ENCODE measurements around the gene OTOA. TPM values are rescaled to one million over a fixed set of nuclear protein-coding genes. Genes with fewer than 3 reads are reported as not detected.
"Not testable (repeated sequence)": the region's sequence is repeated elsewhere in the genome, so short reads cannot be mapped to it uniquely, and the experiment has no call there.

OTOA gene
- total RNA-seq, 2 experiments from 2014 or later = 0.06 to 0.29 TPM

DNA sequence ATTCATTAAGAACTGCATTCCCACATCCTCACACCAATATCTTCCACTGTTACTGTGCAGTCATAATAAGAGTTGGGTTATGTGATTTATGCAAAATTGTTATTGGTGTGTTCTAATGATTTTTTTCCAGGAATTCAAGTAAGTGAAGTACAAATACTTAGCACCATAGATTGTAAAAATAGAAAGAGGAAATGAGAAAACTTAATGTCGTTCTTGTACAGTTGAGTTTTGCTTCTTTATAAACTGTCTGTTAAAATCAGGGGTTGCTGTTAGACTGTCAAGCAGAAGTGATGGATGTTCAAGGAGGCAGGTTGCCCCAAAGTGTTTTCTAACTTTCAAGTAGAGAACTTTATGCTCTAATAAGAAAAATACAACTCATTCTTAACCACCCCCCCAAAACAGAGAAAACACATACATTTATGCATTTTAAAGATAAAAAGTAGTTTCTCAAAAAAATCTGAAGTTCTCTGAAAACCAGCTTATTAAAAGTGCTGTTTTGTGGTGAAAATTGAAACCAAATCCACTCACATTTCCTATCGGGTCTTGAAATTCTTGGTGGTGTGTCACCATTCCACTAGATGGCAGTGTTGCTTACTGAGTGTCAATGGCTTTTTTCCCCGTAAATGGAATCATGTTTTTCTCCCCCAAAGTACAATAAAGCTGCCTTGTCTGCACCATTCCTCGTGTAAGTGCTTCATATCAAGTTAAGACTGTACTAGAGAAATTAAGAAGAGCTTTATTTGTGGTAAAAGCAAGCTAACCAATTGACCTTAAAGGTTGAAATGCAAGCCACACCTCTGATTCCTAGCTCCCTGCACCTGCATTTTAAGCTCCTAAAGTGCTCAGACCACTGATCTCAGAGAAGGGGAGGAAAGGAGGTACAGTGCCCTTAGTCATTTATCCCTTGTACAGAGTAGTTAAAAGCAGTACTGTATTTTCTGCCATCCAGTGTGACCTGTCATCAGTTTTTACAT lies 6.7 kb upstream of the OTOA start:
- POLR2A ChIA-PET = interaction anchor here (0.6 kb wide), 1 partner anchor 20 kb away, joined by 3 read pairs; no protein-coding TSS in a partner anchor
- CTCF ChIA-PET = interaction anchor here (0.6 to 1.6 kb wide), 16 partner anchors 8 to 145 kb away, joined by 3 to 10 read pairs (median 4); no protein-coding TSS in a partner anchor

DNA sequence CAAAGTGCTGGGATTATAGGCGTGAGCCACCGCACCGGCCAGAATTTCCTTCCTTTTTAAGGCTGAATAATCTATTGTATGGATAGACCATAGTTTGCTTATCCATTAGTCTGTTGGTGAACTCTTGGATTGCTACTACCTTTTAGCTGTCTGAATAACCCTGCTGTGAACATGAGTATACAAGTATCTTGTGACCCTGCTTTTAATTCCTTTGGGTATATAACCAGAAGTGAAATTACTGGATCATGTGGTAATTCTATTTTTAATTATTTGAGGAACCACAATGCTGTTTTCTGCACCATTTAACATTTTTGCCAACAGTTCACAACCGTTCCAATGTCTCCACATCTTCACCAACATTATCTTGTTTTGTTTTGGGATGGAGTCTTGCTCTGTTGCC lies 4.6 kb upstream of the OTOA start:
- ChIA-PET CTCF (interaction anchor here (0.7 kb wide), 1 partner anchor 23 kb away, joined by 3 read pairs; no protein-coding TSS in a partner anchor), POLR2A (no interaction called here)

DNA sequence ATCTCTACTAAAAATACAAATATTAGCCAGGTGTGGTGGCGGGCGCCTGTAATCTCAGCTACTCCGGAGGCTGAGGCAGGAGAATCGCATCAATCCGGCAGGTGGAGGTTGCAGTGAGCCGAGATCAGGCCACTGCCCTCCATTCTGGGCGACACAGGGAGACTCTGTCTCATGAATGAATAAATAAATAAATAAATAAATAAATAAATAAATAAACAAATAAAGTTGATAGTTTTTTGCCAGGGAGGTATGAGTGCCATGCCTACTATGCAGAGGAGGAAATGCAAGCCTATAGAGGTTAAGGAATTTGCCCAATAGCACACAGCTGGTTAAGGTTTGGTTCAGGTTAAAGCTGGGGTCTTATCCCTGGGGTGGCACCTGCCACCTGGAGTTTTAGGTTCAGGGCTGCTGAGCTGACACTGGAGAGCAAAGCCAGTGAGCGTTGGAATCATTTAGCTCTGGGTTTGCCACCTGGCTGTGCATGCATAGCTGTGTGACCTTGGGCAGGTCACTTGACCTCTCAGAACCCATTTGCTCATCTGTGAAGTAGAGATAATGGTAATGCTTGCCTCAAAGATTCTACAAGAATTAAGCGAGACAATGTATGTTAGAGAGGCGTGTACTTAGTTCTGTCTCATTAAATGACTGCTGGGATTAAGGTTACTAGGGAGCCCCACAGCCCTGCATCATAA lies 1.2 kb downstream of the OTOA start:
- POLR2A ChIA-PET = no interaction called here

DNA sequence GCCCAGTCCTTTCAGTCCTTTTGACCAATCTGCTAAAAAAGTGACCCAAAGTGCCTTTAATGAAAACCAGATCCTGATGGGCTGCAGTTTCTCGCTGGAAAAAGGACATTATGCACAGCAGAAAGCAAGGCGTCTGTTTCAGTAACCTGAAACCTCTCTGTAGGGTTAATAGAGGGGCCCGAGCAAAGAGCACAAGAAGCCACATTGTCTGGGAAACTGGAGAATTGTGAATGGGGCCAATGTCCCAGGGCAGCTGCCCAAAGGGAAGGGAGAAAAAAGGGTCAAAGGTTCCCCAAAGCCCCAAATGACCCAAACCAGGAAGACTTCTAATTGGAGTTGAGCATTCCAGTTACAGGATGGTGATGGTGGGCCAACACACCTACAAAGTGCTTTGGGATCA lies 3.0 kb downstream of the OTOA start:
- CTCF ChIA-PET = interaction anchor here (0.6 kb wide), 1 partner anchor 9 kb away, joined by 4 read pairs; no protein-coding TSS in a partner anchor
- POLR2A ChIA-PET = no interaction called here

More for the DNA sequence above, 1.2 kb downstream of the OTOA start:
- CTCF ChIA-PET = interaction anchor here (0.8 kb wide), 1 partner anchor 8 kb away, joined by 4 read pairs; no protein-coding TSS in a partner anchor

DNA sequence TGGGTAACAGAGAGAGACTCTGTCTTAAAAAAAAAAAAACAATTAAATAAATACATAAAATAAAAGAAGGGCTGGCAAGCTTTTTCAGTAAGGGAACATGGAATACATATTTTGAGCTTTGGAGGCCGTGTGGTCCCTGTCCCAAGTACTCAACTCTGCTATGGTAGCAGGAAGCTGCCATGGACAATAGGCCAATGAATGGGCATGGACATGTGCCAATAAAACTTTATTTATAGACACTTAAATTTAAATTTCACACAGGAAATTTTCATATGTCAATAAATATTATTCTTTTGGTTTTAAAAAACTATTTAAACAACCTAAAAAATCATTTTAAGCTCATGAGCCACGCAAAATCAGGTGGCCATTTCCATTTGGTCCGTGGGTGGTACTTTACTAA lies 3.8 kb downstream of the OTOA start:
- POLR2A ChIA-PET = no interaction called here
- CTCF ChIA-PET = interaction anchor here (1.2 kb wide), 1 partner anchor 10 kb away, joined by 6 read pairs; no protein-coding TSS in a partner anchor

DNA sequence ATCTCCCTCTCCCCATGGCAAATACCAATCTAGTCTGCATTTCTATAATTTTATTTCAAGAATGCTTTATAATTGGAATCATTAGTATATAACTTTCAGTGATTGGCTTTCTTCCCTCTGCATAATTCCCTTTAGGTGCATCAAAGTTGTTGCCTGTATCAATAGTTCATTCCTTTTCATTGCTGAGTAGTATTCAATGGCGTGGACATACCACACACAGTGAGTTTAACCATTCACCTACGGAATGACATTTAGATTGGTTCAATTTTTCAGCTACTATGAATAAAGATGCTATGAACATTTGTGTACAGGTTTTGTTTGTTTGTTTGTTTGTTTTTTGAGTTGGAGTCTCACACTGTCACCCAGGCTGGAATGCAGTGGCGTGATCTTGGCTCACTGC lies 9.7 kb downstream of the OTOA start:
- CTCF ChIA-PET = no interaction called here

DNA sequence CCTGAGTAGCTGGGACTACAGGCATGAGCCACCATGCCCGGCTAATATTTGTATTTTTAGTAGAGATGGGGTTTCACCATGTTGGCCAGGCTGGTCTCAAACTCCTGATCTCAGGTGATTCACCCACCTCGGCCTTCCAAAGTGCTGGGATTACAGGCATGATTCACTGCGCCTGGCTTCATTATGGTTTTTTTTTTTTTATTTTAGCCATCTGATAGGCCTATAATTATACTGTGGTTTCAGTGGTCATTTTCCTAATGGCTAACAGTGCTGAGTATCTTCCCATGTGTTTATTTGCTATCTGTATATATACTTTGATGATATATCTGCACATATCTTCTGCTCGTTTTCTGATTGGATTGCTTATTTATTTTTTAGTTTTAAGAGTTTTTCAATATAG lies 10.7 kb downstream of the OTOA start:
- POLR2A ChIA-PET, CTCF ChIA-PET: not testable (repeated sequence)

More for the DNA sequence above, 9.7 kb downstream of the OTOA start:
- POLR2A ChIA-PET = no interaction called here

DNA sequence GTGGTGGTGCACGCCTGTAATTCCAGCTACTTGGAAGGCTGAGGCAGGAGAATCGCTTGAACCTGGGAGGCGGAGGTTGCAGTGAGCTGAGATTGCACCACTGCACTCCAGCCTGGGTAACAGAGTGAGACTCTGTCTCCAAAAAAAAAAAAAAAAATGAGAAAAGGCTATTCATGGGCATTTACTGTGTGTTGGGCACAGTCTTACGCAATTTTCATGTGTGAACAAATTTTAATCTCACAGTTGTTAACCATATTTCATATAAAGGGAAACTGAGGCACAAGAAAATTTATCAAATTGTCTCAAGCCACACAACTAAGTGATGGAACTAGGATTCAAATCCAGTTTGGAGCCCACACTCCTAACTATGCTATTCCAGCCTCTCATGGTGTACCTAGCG lies 16.9 kb downstream of the OTOA start:
- CTCF ChIA-PET, POLR2A ChIA-PET: not testable (repeated sequence)

DNA sequence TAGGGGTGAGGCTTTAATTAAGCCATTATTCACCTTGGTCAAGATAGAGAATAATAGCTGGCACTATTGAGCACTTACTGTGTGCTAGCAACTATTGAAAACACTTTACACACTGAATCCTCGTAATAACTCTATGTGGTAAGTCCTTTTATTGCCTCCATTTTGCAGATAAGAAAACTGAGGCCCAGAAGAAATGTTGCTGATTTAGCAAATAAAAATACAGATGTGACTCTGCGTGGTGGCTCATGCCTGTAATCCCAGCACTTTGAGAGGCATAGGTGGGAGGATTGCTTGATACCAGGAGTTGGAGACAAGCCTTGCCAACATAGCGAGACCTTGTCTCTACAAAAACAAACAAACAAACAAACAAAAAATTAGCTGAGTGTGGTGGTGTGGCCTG lies 19.4 kb downstream of the OTOA start:
- ChIA-PET CTCF (interaction anchor here (0.9 kb wide), 1 partner anchor 55 kb away, joined by 3 read pairs; no protein-coding TSS in a partner anchor), POLR2A (no interaction called here)

DNA sequence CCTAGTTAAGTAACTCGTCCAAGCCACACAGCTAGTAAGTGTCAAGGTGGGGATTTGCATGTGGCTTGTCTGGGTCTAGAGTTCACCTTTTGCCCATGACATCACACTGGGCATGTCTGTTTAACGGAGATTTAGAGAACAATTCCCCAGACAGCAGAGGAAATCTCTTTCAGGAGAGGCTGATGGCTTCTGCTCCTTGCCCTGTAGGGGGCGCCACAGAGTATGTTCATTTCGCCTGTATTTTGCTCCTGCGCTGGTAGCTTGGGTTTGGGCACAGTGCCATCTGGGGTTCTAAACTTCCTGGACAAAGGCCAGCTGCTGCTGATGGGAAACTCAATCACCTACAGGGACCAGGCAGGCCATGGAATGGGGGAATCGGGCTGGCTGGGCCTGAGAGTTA lies 20.4 kb downstream of the OTOA start:
- ChIA-PET CTCF (interaction anchor here (1.1 kb wide), 1 partner anchor 120 kb away, joined by 3 read pairs; no protein-coding TSS in a partner anchor), POLR2A (no interaction called here)

DNA sequence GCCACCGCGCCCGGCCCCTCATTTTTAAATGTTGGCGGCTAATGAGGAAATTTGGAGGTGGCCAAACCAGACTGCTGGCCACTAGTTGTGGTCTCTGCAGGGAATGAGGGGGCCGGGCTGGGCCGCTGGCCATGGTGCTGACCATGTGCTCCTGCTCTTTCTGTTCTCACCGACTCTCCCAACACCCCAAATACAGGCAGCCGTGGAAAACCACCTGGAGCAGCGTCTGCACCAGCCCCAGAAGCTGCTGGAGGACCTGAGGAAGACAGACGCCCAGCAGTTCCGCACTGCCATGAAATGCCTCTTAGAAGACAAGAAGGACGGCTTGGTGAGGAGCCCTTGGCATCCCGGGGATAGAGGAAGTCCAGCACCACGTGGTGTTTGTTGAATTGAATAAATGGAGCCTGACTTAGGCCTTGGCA lies 21.3 kb downstream of the OTOA start:
- POLR2A ChIA-PET = no interaction called here
- CTCF ChIA-PET = interaction anchor here (1.1 kb wide), 1 partner anchor 121 kb away, joined by 3 read pairs; no protein-coding TSS in a partner anchor

DNA sequence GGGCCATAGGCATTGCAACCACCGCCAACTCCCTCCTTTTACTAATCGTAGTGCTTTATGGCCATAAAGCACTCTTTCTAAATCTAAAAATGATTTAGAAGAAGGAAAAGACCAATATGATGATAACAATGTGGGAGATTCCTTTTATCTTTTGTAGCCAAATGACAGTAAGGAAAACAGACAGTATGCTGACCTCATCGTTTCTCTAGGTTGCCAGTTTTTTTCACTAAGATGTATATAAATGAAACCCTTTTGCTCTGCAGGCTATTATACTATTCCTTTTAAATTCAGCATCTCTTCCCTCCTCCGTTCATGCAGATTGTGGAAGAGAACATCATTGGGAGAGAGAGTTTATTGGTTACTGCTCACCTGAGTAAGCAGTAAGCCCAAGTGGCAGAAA lies 25.3 kb downstream of the OTOA start:
- CTCF ChIA-PET = no interaction called here
- POLR2A ChIA-PET = no interaction called here

DNA sequence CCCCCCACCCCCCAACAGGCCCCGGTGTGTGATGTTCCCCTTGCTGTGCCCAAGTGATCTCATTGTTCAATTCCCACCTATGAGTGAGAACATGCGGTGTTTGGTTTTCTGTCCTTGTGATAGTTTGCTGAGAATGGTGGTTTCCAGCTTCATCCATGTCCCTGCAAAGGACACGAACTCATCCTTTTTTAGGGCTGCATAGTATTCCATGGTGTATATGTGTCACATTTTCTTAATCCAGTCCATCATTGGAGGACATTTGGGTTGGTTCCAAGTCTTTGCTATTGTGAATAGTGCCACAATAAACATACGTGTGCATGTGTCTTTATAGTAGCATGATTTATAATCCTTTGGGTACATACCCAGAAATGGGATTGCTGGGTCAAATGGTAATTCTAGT lies 27.2 kb downstream of the OTOA start:
- CTCF ChIA-PET, POLR2A ChIA-PET: not testable (repeated sequence)

DNA sequence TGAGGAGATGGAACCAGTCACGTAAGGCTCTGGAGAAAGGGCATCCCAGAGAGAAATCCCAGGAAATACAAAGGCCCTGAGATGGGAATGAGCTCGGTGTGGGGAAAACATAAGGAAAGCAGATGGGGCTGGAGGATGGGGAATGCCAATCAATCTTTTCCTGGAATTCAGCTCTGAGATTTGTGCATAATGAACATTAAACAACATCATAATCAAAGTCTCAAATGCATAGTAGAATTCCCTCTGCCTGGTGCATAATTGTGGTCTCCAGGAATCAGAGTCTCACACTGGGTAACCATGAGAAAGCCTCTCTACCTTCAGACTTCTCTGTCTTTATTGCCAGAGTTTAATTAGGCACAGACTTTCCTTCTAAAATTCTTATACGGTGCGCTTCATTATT lies 30.8 kb downstream of the OTOA start:
- ChIA-PET POLR2A (no interaction called here), CTCF (interaction anchor here (2.2 kb wide), 1 partner anchor 37 kb away, joined by 8 read pairs; no protein-coding TSS in a partner anchor)

DNA sequence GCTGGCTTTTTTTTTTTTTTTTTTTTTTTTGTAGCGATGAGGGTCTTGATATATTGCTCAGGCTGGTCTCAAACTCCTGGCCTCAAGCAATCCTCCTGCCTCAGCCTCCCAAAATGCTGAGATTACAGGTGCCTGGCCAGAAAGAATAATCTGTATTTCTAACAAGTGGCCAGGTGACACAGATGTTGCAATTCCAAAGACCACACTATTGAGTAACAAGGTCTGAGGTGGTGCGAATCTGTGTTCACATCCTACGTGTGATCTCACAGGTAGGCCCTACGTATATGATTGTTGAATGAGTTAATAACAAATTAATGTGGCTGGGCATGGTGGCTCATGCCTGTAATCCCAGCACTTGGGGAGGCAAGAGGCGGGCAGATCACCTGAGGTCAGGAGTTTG lies 33.3 kb downstream of the OTOA start:
- ChIA-PET CTCF (no interaction called here), POLR2A (no interaction called here)

DNA sequence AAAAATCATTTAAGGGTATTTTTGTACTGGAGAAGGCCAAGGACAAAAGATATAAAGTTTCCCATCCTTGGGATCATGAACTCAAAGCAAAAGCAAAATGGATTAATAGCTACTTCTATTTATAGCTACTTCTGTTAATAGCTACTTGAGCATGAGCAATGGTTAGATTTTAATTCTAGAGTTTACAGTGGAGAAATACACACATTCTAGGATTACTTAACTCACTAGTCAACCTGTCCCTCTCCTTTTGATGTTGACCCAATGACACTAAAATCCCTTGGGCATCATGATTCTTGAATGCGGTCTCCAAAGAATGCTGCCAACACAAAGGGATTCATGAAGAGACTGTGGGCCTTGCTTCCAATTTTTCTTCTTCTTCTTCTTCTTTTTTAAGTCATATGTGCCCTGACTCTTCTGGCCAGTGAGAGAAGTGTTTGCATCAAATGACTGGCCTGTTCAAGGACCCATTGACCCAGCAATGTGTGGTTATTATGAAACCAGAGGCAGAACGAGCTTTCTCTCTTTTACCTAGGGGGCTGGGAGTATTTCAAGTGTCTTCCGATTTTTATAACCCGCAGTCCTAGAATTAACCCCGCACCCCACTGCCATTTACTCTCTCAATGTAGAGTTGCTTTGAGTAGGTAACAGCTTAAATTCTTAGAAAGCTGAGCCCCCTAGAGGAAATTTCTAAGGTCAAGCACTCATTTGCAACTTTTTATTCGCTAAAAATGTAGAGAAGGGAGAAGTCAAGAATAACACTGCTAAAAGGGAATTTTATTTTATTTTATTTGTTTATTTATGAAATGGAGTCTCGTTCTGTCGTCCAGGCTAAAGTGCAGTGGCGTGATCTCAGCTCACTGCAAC lies 34.6 kb downstream of the OTOA start:
- ChIA-PET POLR2A (no interaction called here), CTCF (no interaction called here)

DNA sequence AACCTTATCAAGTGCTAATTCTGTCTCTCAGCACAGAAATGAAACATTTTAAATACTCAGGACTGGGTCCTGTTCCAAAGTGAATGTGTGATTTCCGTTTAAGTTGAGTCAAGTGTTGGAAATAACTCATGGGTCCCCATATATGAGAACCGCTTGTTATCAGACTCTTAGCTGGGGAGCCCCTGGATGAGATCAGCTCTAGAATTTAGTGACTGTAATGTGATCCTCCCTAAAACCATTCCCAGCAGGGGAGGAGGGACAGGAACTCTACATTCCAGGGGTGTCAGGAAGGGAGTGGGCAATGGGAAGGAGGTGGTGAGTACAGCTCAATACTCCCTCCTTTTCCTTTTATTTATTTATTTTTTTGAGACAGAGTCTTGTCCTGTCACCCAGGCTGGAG lies 37.5 kb downstream of the OTOA start:
- CTCF ChIA-PET = no interaction called here
- POLR2A ChIA-PET = no interaction called here

DNA sequence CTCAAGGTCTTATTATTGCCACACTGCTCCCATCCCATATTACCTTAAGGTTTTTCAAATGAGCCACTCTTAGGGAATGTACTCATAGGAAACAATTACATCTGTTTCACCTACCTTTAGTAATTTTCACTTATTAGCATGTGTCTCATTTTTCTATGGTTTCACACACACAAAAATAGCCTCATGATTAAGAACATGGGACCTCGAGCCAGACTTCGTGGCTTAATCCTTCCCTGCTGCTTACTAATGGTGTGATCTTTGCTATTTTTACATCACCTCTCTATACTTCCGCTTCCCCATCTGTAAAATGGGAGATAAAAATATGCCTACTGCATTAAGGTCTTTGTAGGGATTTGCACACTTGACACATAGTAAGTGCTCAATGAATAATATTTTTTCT lies 38.5 kb downstream of the OTOA start:
- CTCF ChIA-PET = no interaction called here

DNA sequence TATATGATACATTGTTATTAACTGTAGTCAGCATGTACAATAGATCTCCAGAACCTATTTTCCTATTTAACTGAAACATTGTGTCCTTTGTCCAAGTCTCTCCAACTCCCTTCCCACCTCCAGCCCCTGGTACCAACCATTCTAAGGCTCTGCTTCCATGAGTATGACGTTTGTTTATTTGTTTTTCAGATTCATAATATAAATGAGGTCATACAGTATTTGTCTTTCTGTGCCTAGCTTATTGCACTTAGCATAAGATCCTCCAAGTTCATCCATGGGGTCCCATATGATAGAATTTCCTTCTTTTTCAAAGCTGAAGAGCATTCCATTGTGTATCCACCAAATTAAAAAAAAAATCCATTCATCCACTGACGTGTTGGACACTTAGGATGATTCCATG lies 39.4 kb downstream of the OTOA start:
- POLR2A ChIA-PET = interaction anchor here (0.6 kb wide), 1 partner anchor 119 kb away, joined by 4 read pairs; no protein-coding TSS in a partner anchor
- CTCF ChIA-PET = no interaction called here

More for the DNA sequence above, 38.5 kb downstream of the OTOA start:
- POLR2A ChIA-PET = no interaction called here
